BLaER1 treated with 17β-estradiol and CSF1 and Interleukin-3, amounts not matched to agents 10 nM and 100 nM (cell line): Measurements from ENCODE around the gene MYL3.

Source experiments
- H3K27ac ChIP-seq, 11 experiments: shearing (Covaris generic); formaldehyde crosslinking; 2 replicates each; pipeline ENCODE4 v1.8.1; 2022
- H3K27me3 ChIP-seq, 11 experiments: shearing (Covaris generic); formaldehyde crosslinking; 2 replicates each; pipeline ENCODE4 v1.8.1; 2022
- H3K36me3 ChIP-seq, 11 experiments: shearing (Covaris generic); formaldehyde crosslinking; 2 replicates each; pipeline ENCODE4 v1.8.1; 2022
- H3K4me1 ChIP-seq, 10 experiments: shearing (Covaris generic); formaldehyde crosslinking; 2 replicates each; pipeline ENCODE4 v1.8.1; 2022
- H3K4me2 ChIP-seq, 11 experiments: shearing (Covaris generic); formaldehyde crosslinking; 2 replicates each; pipeline ENCODE4 v1.8.1; 2022
- H3K4me3 ChIP-seq, 10 experiments: shearing (Covaris generic); formaldehyde crosslinking; 2 replicates each; pipeline ENCODE4 v1.8.1; 2022
- H3K9ac ChIP-seq, 11 experiments: shearing (Covaris generic); formaldehyde crosslinking; 2 replicates each; pipeline ENCODE4 v1.8.1; 2022
- H3K9me3 ChIP-seq, 11 experiments: shearing (Covaris generic); formaldehyde crosslinking; replicated peaks in 1 of 11; 2 replicates each; pipeline ENCODE4 v1.8.1; 2022
- H4K20me1 ChIP-seq, 11 experiments: shearing (Covaris generic); formaldehyde crosslinking; 2 replicates each; pipeline ENCODE4 v1.8.1; 2022
- Cebpa-rat ChIP-seq, 11 experiments: shearing (Covaris generic); IDR thresholded peaks; 2 replicates each; pipeline ENCODE4 v1.8.1; 2022

The MYL3 gene

GRCh38 chr3:46856576-46857471, 6.4 kb downstream of the MYL3 start:
- H3K36me3 ChIP-seq = no peaks in the 10 kb centered on the region
- H3K27me3 ChIP-seq = no peaks in the 10 kb centered on the region
- peaks cover 0 to 4% (median 0%) of the 10 kb centered on the region in 11 experiments; a peak in 2 of 22 replicates for H4K20me1 ChIP-seq
- H3K4me1 ChIP-seq = peaks cover 5 to 15% (median 13%) of the 10 kb centered on the region in 10 experiments; a peak in 19 of 20 replicates
- no peak overlapping the region for H3K9ac ChIP-seq
- TF ChIP-seq Cebpa-rat (IDR thresholded peaks at IDR 0.05) = no peak
- no peaks in the 10 kb centered on the region for H3K9me3 ChIP-seq
- H3K4me3 ChIP-seq = no peak overlapping the region
- no peak overlapping the region for H3K4me2 ChIP-seq
- no peak overlapping the region for H3K27ac ChIP-seq

- no peaks in the 10 kb centered on the region for H3K4me1 ChIP-seq
- no peaks in the 10 kb centered on the region for H3K9me3 ChIP-seq
- H4K20me1 ChIP-seq = peaks cover 0 to 4% (median 0%) of the 10 kb centered on the region in 11 experiments; a peak in 2 of 22 replicates
- TF ChIP-seq Cebpa-rat (IDR thresholded peaks at IDR 0.05) = no peak
- H3K27me3 ChIP-seq = no peaks in the 10 kb centered on the region
- H3K9ac ChIP-seq = no peak overlapping the region
- no peak overlapping the region for H3K4me3 ChIP-seq
- H3K27ac ChIP-seq = no peak overlapping the region
- H3K36me3 ChIP-seq = no peaks in the 10 kb centered on the region
- H3K4me2 ChIP-seq = no peak overlapping the region
These were observed 8.7 kb downstream of the MYL3 start for GRCh38 chr3:46854555-46854991.

- no peak overlapping the region for H3K27ac ChIP-seq
- H3K36me3 ChIP-seq = no peaks in the 10 kb centered on the region
- H3K4me1 ChIP-seq = no peaks in the 10 kb centered on the region
- no peaks in the 10 kb centered on the region for H3K9me3 ChIP-seq
- H3K4me3 ChIP-seq = no peak overlapping the region
- no peak overlapping the region for H3K4me2 ChIP-seq
- no peak overlapping the region for H3K9ac ChIP-seq
- no peaks in the 10 kb centered on the region for H3K27me3 ChIP-seq
- peaks cover 0 to 4% (median 0%) of the 10 kb centered on the region in 11 experiments; a peak in 2 of 22 replicates for H4K20me1 ChIP-seq
- no peak for TF ChIP-seq Cebpa-rat (IDR thresholded peaks at IDR 0.05)
These were observed 9.5 kb downstream of the MYL3 start for GRCh38 chr3:46853441-46854415.

GRCh38 chr3:46852839-46853355, 10.3 kb downstream of the MYL3 start:
- Histone ChIP-seq H3K4me1 (no peaks in the 10 kb centered on the region), H3K36me3 (no peaks in the 10 kb centered on the region), H3K27me3 (no peaks in the 10 kb centered on the region), H3K27ac (no peak overlapping the region), H3K4me3 (no peak overlapping the region), H3K9ac (no peak overlapping the region), H4K20me1 (peaks cover 0 to 4% (median 0%) of the 10 kb centered on the region in 11 experiments; a peak in 1 of 22 replicates), H3K9me3 (no peaks in the 10 kb centered on the region), H3K4me2 (no peak overlapping the region)
- TF ChIP-seq Cebpa-rat (IDR thresholded peaks at IDR 0.05) = no peak

- Histone ChIP-seq H3K9ac (no peak overlapping the region), H3K4me2 (no peak overlapping the region), H3K27ac (no peak overlapping the region), H3K4me3 (no peak overlapping the region), H3K9me3 (no peaks in the 10 kb centered on the region), H4K20me1 (0 out of 22 replicates have a peak, but pooled peaks cover 0 to 4% (median 0%) of the 10 kb centered on the region in 11 experiments), H3K4me1 (peaks cover 0 to 1% (median 0%) of the 10 kb centered on the region in 10 experiments; a peak in 3 of 20 replicates), H3K36me3 (no peaks in the 10 kb centered on the region), H3K27me3 (no peaks in the 10 kb centered on the region)
- TF ChIP-seq Cebpa-rat (IDR thresholded peaks at IDR 0.05) = no peak
These were observed 10.9 kb downstream of the MYL3 start for GRCh38 chr3:46852334-46852720.

- Histone ChIP-seq H3K9ac (no peak overlapping the region), H3K4me3 (no peak overlapping the region), H3K9me3 (no peaks in the 10 kb centered on the region), H3K27ac (no peak overlapping the region), H3K4me1 (peaks cover 3 to 8% (median 6%) of the 10 kb centered on the region in 10 experiments), H4K20me1 (0 out of 22 replicates have a peak, but pooled peaks cover 0 to 4% (median 0%) of the 10 kb centered on the region in 11 experiments), H3K36me3 (no peaks in the 10 kb centered on the region), H3K27me3 (no peaks in the 10 kb centered on the region), H3K4me2 (no peak overlapping the region)
- TF ChIP-seq Cebpa-rat (IDR thresholded peaks at IDR 0.05) = no peak
These were observed 11.6 kb downstream of the MYL3 start for GRCh38 chr3:46851364-46852333.

- no peak overlapping the region for H3K4me2 ChIP-seq
- H3K36me3 ChIP-seq = no peaks in the 10 kb centered on the region
- H4K20me1 ChIP-seq = 0 out of 22 replicates have a peak, but pooled peaks cover 0 to 4% (median 0%) of the 10 kb centered on the region in 11 experiments
- H3K27ac ChIP-seq = no peak overlapping the region
- no peaks in the 10 kb centered on the region for H3K9me3 ChIP-seq
- TF ChIP-seq Cebpa-rat (IDR thresholded peaks at IDR 0.05) = no peak
- peaks cover 12 to 19% (median 16%) of the 10 kb centered on the region in 10 experiments for H3K4me1 ChIP-seq
- no peaks in the 10 kb centered on the region for H3K27me3 ChIP-seq
- no peak overlapping the region for H3K4me3 ChIP-seq
- H3K9ac ChIP-seq = no peak overlapping the region
These were observed 12.8 kb downstream of the MYL3 start for GRCh38 chr3:46850468-46850779.
